ENCODE measurements around the gene NAPEPLD.
"Not testable (repeated sequence)": the region's sequence is repeated elsewhere in the genome, so short reads cannot be mapped to it uniquely, and the experiment has no call there.

NAPEPLD gene

DNA sequence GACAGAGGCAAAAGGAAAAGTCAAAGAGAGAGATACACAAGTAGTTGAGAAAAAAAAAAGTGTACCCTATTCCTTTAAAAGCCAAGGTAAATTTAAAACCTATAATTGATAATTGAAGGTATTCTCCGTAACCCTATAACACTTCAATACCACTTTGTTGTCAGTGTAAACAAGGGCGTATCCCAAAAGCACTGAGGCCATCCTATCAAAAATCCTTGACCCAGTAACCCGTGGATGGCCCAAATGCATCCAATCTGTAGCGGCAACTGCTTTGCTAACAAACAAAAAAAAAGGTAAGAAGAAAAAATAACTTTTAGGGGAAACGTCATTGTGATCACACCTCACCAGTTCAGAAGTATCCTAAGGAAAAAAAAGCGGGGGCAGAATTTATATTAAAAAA is 5.1 kb upstream of the NAPEPLD start:
- no peak for DNase-seq (ENCODE audit: low read depth)
- TF ChIP-seq, protein P1, sequence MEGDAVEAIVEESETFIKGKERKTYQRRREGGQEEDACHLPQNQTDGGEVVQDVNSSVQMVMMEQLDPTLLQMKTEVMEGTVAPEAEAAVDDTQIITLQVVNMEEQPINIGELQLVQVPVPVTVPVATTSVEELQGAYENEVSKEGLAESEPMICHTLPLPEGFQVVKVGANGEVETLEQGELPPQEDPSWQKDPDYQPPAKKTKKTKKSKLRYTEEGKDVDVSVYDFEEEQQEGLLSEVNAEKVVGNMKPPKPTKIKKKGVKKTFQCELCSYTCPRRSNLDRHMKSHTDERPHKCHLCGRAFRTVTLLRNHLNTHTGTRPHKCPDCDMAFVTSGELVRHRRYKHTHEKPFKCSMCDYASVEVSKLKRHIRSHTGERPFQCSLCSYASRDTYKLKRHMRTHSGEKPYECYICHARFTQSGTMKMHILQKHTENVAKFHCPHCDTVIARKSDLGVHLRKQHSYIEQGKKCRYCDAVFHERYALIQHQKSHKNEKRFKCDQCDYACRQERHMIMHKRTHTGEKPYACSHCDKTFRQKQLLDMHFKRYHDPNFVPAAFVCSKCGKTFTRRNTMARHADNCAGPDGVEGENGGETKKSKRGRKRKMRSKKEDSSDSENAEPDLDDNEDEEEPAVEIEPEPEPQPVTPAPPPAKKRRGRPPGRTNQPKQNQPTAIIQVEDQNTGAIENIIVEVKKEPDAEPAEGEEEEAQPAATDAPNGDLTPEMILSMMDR (conservative IDR thresholded peaks at IDR 0.05; ENCODE audit: low read length) = no peak
- H3K4me3 ChIP-seq (ENCODE audit: low read length) = no peak overlapping the region

DNA sequence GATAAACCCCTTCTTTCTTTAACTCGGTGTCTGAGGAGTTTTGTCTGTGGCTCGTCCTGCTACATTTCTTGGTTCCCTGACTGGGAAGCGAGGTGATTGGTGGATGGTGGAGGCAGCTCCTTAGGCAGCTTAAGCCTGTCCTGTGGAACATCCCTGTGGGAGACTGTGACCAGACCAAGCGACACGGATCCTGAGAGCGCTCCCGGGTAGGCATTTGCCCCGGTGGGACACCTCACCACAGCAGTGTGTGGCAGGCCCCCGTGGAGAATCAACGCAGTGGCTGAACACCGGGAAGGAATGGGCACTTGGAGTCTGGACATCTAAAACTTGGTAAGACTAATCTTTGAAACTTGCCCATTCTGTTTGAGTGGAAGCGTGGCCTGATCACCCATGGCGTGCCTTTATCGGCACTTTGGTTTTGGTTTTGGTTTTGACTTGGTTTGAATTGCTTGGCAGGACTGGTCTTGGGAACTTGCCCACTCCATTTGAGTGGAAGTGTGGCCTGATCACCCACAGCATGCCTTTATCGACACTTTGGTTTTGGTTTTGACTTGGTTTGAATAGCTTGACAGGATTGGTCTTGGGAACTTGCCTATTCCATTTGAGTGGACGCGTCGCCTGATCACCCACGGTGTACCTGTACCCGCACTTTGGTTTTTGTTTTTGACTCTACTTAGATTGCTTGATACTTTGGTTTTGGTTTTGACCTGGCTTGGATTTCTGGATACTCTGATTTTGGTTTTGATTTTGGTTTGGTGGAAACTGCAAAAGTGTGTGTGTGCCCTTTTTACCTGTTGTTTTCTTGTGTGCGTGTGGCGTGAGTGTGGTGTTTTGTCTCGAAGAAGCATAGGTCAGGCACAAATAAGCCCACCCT is 4.1 kb upstream of the NAPEPLD start:
- DNase-seq (ENCODE audit: low read depth); H3K4me3 ChIP-seq (ENCODE audit: low read length): not testable (repeated sequence)

DNA sequence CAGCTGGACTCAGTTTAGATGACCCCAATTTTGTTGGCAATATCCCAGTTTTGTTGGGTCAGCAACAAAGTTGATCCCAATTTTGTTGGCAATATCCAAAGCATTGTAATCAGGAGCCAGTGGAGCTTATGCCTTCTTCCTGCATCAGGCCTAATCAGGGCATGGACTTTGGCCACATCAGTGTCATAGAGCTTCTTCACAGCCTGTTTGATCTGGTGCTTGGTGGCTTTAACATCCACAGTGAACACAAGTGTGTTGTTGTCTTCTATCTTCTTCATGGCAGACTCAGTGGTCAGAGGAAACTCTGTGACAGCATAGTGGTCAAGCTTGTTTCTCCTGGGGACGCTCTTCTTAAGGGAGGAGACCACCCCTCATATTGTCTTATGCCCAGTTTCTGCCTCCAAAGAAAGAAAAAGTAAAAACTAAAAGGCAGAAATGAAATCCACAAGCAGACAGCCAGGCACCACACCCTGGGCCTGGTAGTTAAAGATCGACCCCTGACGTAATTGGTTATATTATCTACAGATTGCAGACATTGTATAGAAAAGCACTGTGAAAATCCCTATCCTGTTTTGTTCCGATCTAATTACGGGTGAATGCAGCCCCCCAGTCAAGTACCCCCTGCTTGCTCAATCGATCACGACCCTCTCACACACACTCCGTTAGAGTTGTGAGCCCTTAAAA is 3.2 kb upstream of the NAPEPLD start:
- not testable (repeated sequence) for DNase-seq (ENCODE audit: low read depth); H3K4me3 ChIP-seq (ENCODE audit: low read length)

DNA sequence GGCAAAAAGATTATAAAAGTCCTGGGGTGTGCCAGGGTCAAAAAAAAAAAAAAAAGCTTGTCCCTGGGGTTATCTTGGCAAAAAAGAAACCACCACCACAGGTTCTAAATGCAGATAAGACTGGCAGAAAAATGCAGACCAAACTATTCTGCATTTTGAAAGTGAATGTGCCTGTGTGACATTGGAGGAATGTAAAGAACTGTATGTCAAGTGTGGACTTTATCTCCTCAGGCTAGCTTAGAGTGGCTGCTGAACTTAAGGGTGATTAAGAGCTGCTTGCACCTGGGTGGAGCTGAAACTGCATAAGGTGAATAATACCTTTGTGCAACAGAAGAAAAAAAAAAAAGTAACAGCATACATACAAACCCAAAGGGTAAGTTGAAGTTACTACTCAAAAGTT is 1.3 kb upstream of the NAPEPLD start:
- TF ChIP-seq, protein P1 (conservative IDR thresholded peaks at IDR 0.05; ENCODE audit: low read length) = no peak
- H3K4me3 ChIP-seq (ENCODE audit: low read length) = no peak overlapping the region
- DNase-seq (ENCODE audit: low read depth) = no peak

DNA sequence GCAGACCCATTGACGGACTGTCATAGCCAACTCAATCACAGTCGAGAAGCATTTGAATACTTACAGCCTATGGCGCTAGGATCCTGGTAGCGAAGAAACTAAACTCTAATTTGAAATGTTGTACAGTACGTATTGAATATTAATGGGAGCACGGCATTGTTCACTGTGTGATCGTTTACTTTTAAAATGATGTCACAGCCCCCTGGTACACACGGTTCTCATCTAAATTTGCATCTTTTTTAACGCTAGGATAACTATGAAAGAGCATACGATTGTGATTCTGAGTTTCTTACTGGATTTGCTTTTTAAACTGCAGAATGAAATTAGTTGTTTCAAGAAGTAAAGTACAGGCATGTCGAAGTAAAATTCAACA is 895 bp upstream of the NAPEPLD start:
- DNase-seq (ENCODE audit: low read depth) = no peak
- TF ChIP-seq, protein P1 (conservative IDR thresholded peaks at IDR 0.05; ENCODE audit: low read length) = no peak
- H3K4me3 ChIP-seq (ENCODE audit: low read length) = peak overlapping the region; percentile 86

DNA sequence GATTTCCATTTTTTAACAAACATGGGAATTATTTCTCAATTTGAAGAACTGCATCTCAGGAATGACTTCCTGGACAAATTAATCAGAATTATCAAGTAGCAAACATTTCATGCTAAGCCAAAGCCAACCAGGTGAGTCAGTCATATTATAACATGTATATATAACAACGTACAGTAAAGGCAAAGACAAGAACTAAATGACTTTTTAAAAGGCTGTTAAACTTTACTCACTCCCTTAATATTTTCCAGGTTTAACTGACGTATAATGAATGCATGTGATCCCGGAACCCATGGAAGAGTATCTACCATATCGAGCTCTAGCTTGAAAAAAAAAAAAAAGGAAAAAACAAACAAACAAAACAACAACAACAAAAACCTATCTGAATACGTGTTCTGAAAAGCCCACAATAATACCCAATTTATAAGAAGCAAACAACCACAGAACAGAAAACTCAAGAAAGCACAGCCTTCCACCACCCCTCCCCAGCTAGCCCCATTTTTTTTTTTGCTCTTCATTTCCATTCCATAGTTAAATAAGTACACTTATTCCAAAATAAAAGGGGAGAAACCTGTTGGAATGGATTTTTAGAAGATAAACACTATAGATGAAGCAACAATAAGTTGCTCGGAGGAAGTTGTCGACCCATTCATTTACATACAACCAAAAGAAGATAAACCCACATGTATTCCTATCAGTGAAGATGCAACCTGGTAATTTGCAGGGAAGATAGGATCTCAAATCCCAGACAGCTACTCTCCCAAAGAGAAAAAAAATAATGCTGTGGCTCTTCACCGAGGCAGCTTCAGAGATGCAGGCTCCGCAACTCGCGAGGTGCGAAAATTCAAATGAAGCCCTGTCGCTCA is 537 bp downstream of the NAPEPLD start:
- TF ChIP-seq, protein P1 (conservative IDR thresholded peaks at IDR 0.05; ENCODE audit: low read length) = no peak
- DNase-seq (ENCODE audit: low read depth) = no peak
- H3K4me3 ChIP-seq (ENCODE audit: low read length) = peak overlapping the region; percentile 86

DNA sequence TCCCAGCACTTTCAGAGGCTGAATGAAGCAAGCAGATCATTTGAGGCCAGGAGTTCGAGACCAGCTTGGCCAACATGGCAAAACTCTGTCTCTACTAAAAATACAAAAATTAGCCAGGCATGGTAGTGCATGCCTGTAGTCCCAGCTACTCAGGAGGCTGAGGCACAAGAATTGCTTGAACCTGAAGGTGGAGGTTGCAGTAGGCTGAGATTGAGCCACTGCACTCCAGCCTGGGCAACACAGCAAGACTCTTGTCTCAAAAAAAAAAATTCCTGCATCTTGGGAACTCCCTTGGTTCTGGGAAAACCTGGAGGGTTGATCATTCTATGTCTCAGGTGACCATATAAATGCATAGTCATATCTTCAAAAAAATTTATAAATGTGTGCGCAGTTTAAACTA is 4.1 kb downstream of the NAPEPLD start:
- not testable (repeated sequence) for DNase-seq (ENCODE audit: low read depth); H3K4me3 ChIP-seq (ENCODE audit: low read length)

DNA sequence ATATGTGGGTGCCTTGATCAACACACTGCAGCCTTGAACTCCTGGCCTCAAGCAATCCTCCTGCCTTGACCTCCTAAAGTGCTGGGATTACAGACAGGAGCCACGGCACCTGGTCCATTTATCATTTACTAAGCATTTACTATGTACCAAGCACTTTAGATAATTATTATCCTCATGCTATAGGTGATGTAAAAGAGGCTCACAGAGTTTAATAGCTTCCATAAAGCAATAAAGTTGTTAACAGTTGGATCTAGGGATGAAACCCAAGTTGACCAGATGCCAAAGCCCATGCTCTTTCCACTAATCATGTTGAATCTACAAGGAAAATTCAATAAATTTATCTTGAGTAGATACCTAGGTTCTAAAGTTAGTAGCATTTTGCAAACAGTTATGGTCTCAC is 5.0 kb downstream of the NAPEPLD start:
- H3K4me3 ChIP-seq (ENCODE audit: low read length) = no peak overlapping the region

More for the DNA sequence above, 5.0 kb downstream of the NAPEPLD start:
- no peak for DNase-seq (ENCODE audit: low read depth)
- TF ChIP-seq, protein P1 (conservative IDR thresholded peaks at IDR 0.05; ENCODE audit: low read length) = no peak

Measured in AG10803 (cell line).